GM19099 (cell line): ENCODE data around the gene ESF1.

Source experiments
- POLR2A ChIP-seq: IDR thresholded peaks from 3 replicates; pipeline ENCODE4 v1.6.1; 2011; ENCODE audit warnings: low read depth; ENCODE audit not compliant: insufficient read length; ENCODE audit errors: extremely low read depth

The ESF1 gene

DNA sequence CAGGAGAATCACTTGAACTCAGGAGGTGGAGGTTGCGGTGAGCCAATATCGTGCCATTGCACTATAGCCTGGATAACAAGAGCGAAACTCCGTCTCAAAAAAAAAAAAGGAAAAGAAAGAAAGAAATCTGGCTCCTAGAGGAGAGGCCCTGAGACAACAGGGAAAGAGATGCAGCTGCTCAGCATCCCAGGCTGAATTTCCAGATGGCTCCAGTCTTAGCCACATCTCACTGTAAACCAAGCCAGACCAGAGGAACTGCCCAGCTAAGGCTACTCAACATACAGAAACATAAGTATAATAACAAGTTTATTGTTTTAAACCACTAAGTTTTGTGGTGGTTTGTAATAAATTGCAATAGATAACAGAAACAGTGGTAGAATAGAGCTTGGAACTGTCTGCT, 107.5 kb downstream of the ESF1 start:
- no peak for TF ChIP-seq POLR2A

DNA sequence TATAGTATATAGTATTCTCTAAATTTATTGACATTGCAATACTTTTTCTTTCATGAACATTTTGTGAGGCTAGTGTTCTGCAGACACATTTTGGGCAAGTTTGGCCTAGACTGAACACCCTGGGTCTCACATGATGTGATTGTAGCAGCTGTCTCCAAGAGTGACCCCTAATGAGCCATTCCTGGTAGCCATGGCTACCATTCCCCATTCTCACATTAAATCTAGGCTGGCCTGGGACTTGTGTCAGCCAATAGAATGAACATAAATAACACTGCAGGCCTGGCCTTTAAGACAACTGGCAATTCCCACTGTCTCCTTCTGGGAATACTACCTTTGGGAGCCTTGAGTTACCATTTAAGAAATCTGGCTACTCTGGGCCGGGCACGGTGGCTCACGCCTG, 108.0 kb downstream of the ESF1 start:
- TF ChIP-seq POLR2A: no peak

DNA sequence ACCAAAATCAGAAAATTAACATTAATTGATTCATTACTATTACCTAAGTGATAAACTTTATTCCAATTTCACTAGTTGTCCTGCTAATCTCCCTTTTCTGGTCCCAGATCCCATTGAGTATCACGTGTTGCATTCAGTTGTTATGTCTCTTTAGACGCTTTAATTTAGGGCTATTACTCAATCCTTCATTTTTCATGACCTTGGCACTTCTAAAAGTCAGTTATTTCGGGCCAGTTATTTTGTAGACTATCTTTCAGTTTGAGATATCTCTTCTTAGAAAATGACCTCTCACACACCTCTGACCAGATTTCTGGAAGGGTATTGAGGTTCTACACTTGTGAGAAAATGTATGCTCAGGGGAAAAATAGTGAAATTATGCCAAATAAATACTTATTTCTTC, 112.0 kb downstream of the ESF1 start:
- no peak for TF ChIP-seq POLR2A

DNA sequence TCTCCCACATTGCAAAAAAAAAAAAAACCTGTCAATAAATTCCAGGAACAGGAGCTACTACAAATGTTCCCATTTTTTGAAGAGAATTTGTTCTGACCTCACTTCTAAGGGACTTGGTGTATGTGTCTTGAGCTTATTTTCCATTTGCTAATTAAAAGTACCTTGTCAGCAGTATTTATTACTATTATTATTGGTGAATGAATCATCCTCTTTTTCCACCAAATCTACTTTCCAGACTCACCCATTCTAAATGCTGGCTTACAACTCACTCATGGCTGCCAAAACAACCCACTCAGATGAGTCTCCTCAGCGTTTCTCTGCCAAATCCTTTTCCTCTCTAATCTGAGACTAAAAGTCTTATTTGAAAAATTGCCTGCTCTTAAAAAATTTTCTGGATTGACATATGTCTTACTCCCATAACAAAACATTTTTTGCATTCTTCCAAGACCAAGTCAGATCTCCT, 112.8 kb downstream of the ESF1 start:
- TF ChIP-seq POLR2A: no peak

DNA sequence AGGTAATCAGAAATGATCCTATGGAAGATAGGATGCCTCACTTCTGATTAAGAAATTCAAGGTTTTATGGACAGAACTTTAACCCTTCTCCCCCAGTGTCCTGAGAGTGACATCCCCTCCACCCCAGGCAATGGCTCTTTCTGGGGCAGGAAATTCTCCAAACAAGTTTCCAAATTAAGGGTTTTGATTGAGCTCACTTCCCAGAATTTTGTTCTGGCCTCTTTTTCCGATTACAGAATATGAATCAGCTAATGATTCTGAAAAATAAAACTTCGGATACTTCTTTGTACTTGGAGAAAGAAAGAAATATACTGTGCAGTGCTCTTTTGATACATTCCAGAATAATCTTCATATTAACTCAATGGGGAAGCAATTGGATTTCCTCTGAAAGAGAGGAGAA, 113.2 kb downstream of the ESF1 start:
- TF ChIP-seq POLR2A: no peak

DNA sequence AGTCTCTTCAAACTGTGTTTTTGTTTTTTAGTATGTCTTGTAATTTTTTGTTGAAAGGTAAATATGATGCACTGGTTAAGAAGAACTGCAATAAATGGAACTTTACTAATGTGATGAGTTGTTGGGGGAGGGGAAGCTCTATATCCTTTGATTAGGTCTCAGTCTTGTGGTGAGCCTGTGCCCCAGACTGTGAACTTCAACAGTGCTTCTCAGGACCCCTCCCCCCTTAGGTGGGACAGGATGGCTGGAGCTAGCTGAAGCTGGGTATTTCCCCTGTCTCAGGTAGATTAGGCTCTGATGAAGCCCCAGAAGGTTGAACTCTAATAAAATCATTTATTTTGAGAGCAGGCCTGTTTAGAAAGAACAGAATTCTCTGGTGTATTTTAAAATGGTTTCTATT, 114.6 kb downstream of the ESF1 start:
- no peak for TF ChIP-seq POLR2A

DNA sequence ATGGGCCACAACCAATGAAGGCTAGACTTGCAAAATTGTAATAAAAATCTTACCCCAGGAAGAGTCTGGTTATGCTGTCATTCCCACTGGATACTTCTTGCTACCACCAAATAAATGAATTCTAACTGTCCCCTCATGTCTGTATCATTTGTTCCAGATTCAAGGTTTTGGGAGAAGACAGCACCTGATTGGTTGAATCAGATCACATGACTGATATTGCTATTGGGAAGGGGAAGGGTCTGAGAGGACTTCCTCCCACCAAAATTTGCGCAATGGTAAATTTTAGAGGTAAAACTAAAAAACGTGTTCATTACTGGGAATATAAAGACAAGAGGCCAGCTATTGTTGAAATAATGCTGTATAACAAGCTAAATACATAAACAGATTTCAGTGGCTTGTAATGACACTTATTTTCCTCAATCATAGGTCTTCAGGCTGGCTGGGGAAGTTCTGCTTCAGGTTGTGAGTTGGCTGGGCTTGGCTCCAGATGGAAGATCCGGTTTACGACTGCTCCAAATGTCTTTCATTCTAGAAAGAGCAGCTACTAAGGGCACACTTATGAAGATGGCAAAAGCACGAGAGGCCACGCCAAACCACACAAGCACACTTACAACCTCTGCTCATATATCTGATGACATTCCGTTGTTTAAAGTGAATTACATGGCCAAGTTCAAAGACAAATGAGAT, 118.9 kb downstream of the ESF1 start:
- no peak for TF ChIP-seq POLR2A
